Camera-type eye (tissue), 1 donor: ENCODE measurements around the gene SLX4. TPM values are rescaled to one million over a fixed set of nuclear protein-coding genes. Genes with fewer than 3 reads are reported as not detected.

Source experiments
- total RNA-seq: library from RNA; depleted of rRNA; stranded (reverse); fragments of >200 nt; gene quantifications from one replicate; pipeline ENCODE4 v1.2.3, GENCODE V29; 2014

SLX4 gene, protein sequence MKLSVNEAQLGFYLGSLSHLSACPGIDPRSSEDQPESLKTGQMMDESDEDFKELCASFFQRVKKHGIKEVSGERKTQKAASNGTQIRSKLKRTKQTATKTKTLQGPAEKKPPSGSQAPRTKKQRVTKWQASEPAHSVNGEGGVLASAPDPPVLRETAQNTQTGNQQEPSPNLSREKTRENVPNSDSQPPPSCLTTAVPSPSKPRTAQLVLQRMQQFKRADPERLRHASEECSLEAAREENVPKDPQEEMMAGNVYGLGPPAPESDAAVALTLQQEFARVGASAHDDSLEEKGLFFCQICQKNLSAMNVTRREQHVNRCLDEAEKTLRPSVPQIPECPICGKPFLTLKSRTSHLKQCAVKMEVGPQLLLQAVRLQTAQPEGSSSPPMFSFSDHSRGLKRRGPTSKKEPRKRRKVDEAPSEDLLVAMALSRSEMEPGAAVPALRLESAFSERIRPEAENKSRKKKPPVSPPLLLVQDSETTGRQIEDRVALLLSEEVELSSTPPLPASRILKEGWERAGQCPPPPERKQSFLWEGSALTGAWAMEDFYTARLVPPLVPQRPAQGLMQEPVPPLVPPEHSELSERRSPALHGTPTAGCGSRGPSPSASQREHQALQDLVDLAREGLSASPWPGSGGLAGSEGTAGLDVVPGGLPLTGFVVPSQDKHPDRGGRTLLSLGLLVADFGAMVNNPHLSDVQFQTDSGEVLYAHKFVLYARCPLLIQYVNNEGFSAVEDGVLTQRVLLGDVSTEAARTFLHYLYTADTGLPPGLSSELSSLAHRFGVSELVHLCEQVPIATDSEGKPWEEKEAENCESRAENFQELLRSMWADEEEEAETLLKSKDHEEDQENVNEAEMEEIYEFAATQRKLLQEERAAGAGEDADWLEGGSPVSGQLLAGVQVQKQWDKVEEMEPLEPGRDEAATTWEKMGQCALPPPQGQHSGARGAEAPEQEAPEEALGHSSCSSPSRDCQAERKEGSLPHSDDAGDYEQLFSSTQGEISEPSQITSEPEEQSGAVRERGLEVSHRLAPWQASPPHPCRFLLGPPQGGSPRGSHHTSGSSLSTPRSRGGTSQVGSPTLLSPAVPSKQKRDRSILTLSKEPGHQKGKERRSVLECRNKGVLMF (N-terminal part only)
- total RNA-seq, result 9.7 TPM

DNA sequence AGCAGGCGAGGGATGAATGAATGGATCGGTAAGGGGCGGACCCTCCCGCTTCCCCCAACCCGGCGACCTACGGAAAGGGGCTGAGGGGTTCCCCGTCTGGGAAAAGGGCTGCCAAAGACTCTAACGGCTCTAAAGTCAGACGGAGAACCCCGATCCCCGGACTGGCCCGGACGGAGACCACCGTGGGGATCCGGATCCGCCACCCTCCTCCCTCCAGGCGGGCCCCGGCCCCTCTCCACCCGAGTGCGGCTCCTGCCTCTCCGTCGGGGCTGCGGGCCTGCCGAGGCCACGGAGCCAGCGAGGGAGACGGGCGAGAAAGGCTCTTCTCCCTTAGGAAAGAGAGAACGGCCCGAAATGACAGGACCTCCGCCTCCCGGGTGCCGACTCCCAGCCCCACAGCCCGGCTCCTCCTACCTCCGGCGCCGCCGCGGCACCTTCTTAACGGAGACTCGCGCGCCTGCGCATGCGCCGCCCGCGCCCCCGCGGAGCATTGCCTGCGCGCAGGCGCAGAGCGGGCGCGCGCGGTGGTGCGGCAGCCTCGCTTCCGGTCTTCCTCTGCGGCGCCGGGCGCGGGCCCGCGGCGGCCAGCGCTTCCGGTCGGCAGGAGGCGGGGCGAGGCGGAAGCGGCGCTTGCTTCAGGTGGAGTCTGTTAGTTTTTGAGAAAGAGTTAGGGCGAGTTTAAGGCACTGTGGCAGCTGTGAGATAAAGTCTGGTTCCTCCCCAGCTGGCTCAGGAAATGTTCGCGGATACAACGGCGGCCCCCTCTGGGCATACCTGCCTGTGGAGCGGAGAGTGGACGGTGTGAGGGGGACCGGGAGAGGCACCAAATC is at the start of gene SLX4:
SLX4 (minus strand) TSS at position 461 of the 830 bp plus-strand sequence. CDS start 2,642 bp downstream, outside the sequence.

DNA sequence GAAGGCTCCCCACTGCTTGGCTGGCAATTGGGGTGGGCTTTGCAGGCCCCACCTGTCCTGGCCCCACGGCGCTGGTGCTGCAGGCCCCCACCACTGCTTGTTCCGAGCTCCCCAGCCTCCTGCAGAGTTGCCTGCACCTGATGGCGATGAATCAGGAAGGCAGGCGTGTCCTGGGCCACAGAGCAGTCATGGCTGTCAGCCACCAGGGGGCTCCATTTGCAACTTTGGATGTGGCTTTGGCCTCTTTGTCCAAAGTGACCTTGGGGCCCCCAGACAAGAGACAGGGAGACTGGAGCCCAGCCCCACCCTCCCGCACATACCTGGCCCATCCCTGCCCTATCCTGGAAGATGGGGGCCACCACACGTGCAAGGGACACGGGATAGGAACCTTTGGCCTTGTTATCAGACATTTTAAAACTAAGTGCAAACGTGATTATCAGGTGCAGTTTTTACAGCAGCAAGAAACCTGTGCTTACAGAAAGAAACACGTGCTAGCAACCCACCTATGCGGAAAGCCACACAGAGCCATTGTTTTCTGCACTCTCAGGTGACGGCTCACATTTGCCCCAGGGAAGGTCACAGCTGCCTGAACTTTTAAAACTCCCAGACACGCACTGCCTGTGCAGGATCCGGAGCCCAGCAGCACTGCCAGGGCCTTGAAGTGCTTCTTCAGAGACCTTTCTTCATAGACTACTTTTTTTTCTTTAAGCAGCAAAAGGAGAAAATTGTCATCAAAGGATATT is 43.0 kb upstream of the SLX4 start, which contains the start of gene DNASE1:
DNASE1 (plus strand) TSS at position 443 of the 743 bp plus-strand sequence. CDS start 683 bp downstream, outside the sequence.

DNA sequence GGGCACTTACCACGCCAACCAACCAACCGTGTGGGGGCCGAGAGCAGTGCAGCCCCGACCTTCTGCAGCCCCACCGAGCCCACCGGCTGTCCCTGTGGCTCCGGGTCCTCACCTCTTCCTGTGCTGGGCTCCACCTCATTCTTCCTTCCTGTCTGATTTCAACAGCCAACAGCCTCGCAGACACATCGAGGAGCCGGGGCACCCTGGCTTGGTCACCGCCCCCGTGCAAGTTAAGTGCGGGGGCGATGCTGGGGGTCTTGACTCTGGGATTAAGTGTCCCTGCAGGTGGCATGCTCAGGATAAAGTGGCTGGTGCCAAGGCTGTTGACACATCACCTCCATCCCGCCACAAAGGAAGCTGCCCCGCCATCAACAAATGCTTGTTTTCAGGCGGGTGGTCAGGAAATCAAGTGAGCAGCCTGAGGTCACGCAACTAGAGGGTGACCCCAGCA is 34.1 kb downstream of the SLX4 start, which contains the start of gene NLRC3:
NLRC3 (minus strand) TSS at position 102 of the 451 bp plus-strand sequence. CDS start 12,367 bp downstream, outside the sequence.

Other genes starting within 250 kb of the SLX4 start
- gene ZSCAN32, start 210.6 kb downstream of the SLX4 start, total RNA-seq, result 15.6 TPM
- 13.5 TPM for gene ZNF174, start 210.4 kb downstream of the SLX4 start, total RNA-seq
- 4.3 TPM for gene ZNF597, start 168.1 kb downstream of the SLX4 start, total RNA-seq
- 35.3 TPM for gene NAA60, start 167.9 kb downstream of the SLX4 start, total RNA-seq
- gene C16orf90, start 116.1 kb downstream of the SLX4 start, total RNA-seq, result not detected
- gene CLUAP1, start 110.6 kb downstream of the SLX4 start, total RNA-seq, result 35.1 TPM
- 0.71 TPM for gene NLRC3, start 34.2 kb downstream of the SLX4 start, total RNA-seq
- 47.5 TPM for gene DNASE1, start 43.1 kb upstream of the SLX4 start, total RNA-seq
- 84.4 TPM for gene TRAP1, start 105.9 kb upstream of the SLX4 start, total RNA-seq